Esophagus squamous epithelium (tissue), 5 donors: ENCODE data around the gene SLC12A8. TPM values are rescaled to one million over a fixed set of nuclear protein-coding genes. Genes with fewer than 3 reads are reported as not detected.
A peak's percentile ranks its signal among the peaks of the same experiment; 100 is the strongest.

ENCODE experiments used
- DNase-seq: peaks from one replicate; lab custom pipeline; 2025; lab: John Stamatoyannopoulos, UW
- H3K27ac ChIP-seq, 4 donors: fragments of 200-600 bp; sonication (generic); one replicate each; pipeline ENCODE4 v1.5.1; 2016 to 2019; ENCODE audit warnings: mild to moderate bottlenecking in 1 of 4
- H3K27me3 ChIP-seq, 4 donors: fragments of 200-600 bp; sonication (generic); 1 replicate in 3 of 4; 2 replicates in 1 of 4; pipeline versions ENCODE4 v1.5.1 to v1.6.0; 2017 to 2021; ENCODE audit warnings: antibody characterized with exemption in 1 of 4
- H3K36me3 ChIP-seq, 3 donors: fragments of 200-600 bp; sonication (generic); one replicate each; pipeline ENCODE4 v1.5.1; 2016 to 2019
- H3K4me1 ChIP-seq, 3 donors: fragments of 200-600 bp; sonication (generic); one replicate each; pipeline ENCODE4 v1.5.1; 2017 to 2019
- H3K4me3 ChIP-seq, 4 donors: fragments of 200-600 bp; sonication (generic); 1 replicate in 3 of 4; 2 replicates in 1 of 4; pipeline ENCODE4 v1.5.1; 2016 to 2019; ENCODE audit warnings: mild to moderate bottlenecking in 2 of 4, moderate library complexity in 1 of 4
- H3K9me3 ChIP-seq, 3 donors: fragments of 200-600 bp; sonication (generic); one replicate each; pipeline ENCODE4 v1.5.1; 2016 to 2019
- CTCF ChIP-seq, 6 experiments: fragments of 450-650 bp in 4 of 6; fragments of 200-600 bp in 2 of 6; sonication (generic) in 2 of 6; IDR thresholded peaks; one replicate each; pipeline ENCODE4 v1.5.1; 2016 to 2019; ENCODE audit warnings: antibody characterized with exemption in 6 of 6, mild to moderate bottlenecking in 4 of 6, moderate library complexity in 4 of 6
- POLR2A ChIP-seq, 4 donors: fragments of 450-650 bp; IDR thresholded peaks; one replicate each; pipeline ENCODE4 v1.6.1; 2017; ENCODE audit warnings: antibody characterized with exemption in 4 of 4, mild to moderate bottlenecking in 4 of 4, moderate library complexity in 3 of 4
- WGBS, 2 donors: methylation state at CpG; one replicate each; pipeline ENCODE4 v1.1.5; 2018; 5-methylcytosine and 5-hydroxymethylcytosine counted together
- intact Hi-C: fragments of 100-400 bp; cut with DNase I; formaldehyde crosslinking; loops from one replicate; pipeline ENCODE4 v1.15.0; 2022
- total RNA-seq, 4 donors: library from RNA; depleted of rRNA; stranded (reverse); fragments of >200 nt; gene quantifications; one replicate each; pipeline ENCODE4 v1.1.0, GENCODE V29; 2016
- donor health status: DM: yes; HTN: yes; CAD: no.

SLC12A8 gene
- total RNA-seq, 4 donors from 2014 or later, result 9.9 to 15.9 (median 13.8) TPM

GRCh38 chr3:125142940-125143339 is 69.6 kb downstream of the SLC12A8 start:
- Histone ChIP-seq H3K27me3 (no peaks in the 10 kb centered on the region), H3K36me3 (no peaks in the 10 kb centered on the region), H3K27ac (peak overlapping the region in 3 of 4 donors; percentile 71 to 82 (median 80)), H3K9me3 (no peaks in the 10 kb centered on the region), H3K4me3 (no peak overlapping the region), H3K4me1 (peaks cover 39 to 89% (median 54%) of the 10 kb centered on the region in 3 donors)
- DNase-seq, result no peak
- intact Hi-C loops, result loop anchor here (10.0 kb wide), 1 partner anchor 88 kb away; the partner anchor contains the start of gene HEG1
- TF ChIP-seq POLR2A (IDR thresholded peaks at IDR 0.05) (no peak), CTCF (IDR thresholded peaks at IDR 0.05) (no peak)
- 89 to 93% methylated on average over 6 of the region's 6 CpGs for WGBS, 2 donors

GRCh38 chr3:125142420-125142778 is 70.1 kb downstream of the SLC12A8 start:
- Histone ChIP-seq H3K9me3 (no peaks in the 10 kb centered on the region), H3K27me3 (no peaks in the 10 kb centered on the region), H3K27ac (peak overlapping the region; percentile 71 to 85 (median 81)), H3K4me3 (no peak overlapping the region), H3K36me3 (no peaks in the 10 kb centered on the region), H3K4me1 (peaks cover 44 to 89% (median 55%) of the 10 kb centered on the region in 3 donors)
- intact Hi-C loops, result loop anchor here (10.0 kb wide), 1 partner anchor 88 kb away; the partner anchor contains the start of gene HEG1
- TF ChIP-seq CTCF (IDR thresholded peaks at IDR 0.05), result no peak
- DNase-seq, result no peak
- WGBS, 2 donors, result 81 to 94% methylated on average over 9 to 11 of the region's 12 CpGs

- TF ChIP-seq POLR2A (IDR thresholded peaks at IDR 0.05), result no peak
- peak in 3 of 6 experiments; percentile 25 to 36 (median 34) for TF ChIP-seq CTCF (IDR thresholded peaks at IDR 0.05)
- peak; percentile 14 for DNase-seq
- Histone ChIP-seq H3K9me3 (no peaks in the 10 kb centered on the region), H3K4me1 (peaks cover 49 to 89% (median 57%) of the 10 kb centered on the region in 3 donors), H3K27me3 (no peaks in the 10 kb centered on the region), H3K27ac (peak overlapping the region; percentile 71 to 85 (median 81)), H3K36me3 (no peaks in the 10 kb centered on the region), H3K4me3 (peak overlapping the region; percentile 11 to 57 (median 36))
- intact Hi-C loops, result loop anchor here (10.0 kb wide), 1 partner anchor 87 kb away; the partner anchor contains the start of gene HEG1
- 43 to 50% methylated on average over 6 to 39 of the region's 61 CpGs for WGBS, 2 donors
Measured at GRCh38 chr3:125141596-125142419, 70.7 kb downstream of the SLC12A8 start.

GRCh38 chr3:125140818-125141595 is 71.5 kb downstream of the SLC12A8 start:
- Histone ChIP-seq H3K4me3 (peak overlapping the region in 3 of 4 donors; percentile 33 to 57 (median 38)), H3K27ac (peak overlapping the region; percentile 71 to 85 (median 81)), H3K4me1 (peaks cover 49 to 91% (median 64%) of the 10 kb centered on the region in 3 donors), H3K9me3 (no peaks in the 10 kb centered on the region), H3K36me3 (no peaks in the 10 kb centered on the region), H3K27me3 (no peaks in the 10 kb centered on the region)
- no peak for TF ChIP-seq POLR2A (IDR thresholded peaks at IDR 0.05)
- TF ChIP-seq CTCF (IDR thresholded peaks at IDR 0.05), result no peak
- 54 to 78% methylated on average over 8 to 9 of the region's 19 CpGs for WGBS, 2 donors
- no peak for DNase-seq
- intact Hi-C loops, result loop anchor here (10.0 kb wide), 1 partner anchor 86 kb away; the partner anchor contains the start of gene HEG1
